Astrocyte (in vitro differentiated cells and primary cell): ENCODE measurements around the gene RASGRF2. TPM values are rescaled to one million over a fixed set of nuclear protein-coding genes. Genes with fewer than 3 reads are reported as not detected.

Experiments
- DNase-seq: peaks from one replicate; pipeline ENCODE4 v3.0.0-alpha.2; 2010; ENCODE audit warnings: low read depth
- FAIRE-seq: peaks from 2 replicates; lab custom pipeline; 2011; peaks lifted over from hg19 to GRCh38; lab: Jason Lieb, UNC
- H2AFZ ChIP-seq: 2 replicates; pipeline ENCODE4 v1.6.0; 2012; ENCODE audit warnings: low read depth, low read length, inconsistent platforms
- H3K27ac ChIP-seq: 2 replicates; pipeline ENCODE4 v1.5.1; 2011; ENCODE audit warnings: low read depth, low read length, inconsistent platforms
- H3K27me3 ChIP-seq: 2 replicates; pipeline ENCODE4 v1.6.0; 2011; ENCODE audit warnings: low read length, inconsistent platforms; ENCODE audit not compliant: insufficient read depth
- H3K36me3 ChIP-seq: 2 replicates; pipeline ENCODE4 v1.5.1; 2011; ENCODE audit warnings: low read length, inconsistent platforms; ENCODE audit not compliant: insufficient read depth
- H3K4me1 ChIP-seq: 2 replicates; pipeline ENCODE4 v1.5.1; 2011; ENCODE audit warnings: low read length, inconsistent platforms; ENCODE audit not compliant: insufficient read depth
- H3K4me2 ChIP-seq: 2 replicates; pipeline ENCODE4 v1.6.0; 2012; ENCODE audit warnings: low read length, inconsistent platforms
- H3K4me3 ChIP-seq: 2 replicates; pipeline ENCODE4 v1.5.1; 2011; ENCODE audit warnings: low read depth, mild to moderate bottlenecking, low read length, inconsistent platforms; ENCODE audit not compliant: insufficient read depth
- H3K79me2 ChIP-seq: 2 replicates; pipeline ENCODE4 v1.6.0; 2012; ENCODE audit warnings: mild to moderate bottlenecking, low read length, inconsistent platforms; ENCODE audit not compliant: insufficient read depth
- H3K9ac ChIP-seq: 2 replicates; pipeline ENCODE4 v1.6.0; 2012; ENCODE audit warnings: mild to moderate bottlenecking, low read length, inconsistent platforms
- H3K9me3 ChIP-seq: 2 replicates; pipeline ENCODE4 v1.5.1; 2012; ENCODE audit warnings: low read depth, mild to moderate bottlenecking, low read length, inconsistent platforms; ENCODE audit not compliant: insufficient read depth
- H4K20me1 ChIP-seq: 2 replicates; pipeline ENCODE4 v1.6.0; 2012; ENCODE audit warnings: low read length, inconsistent platforms; ENCODE audit not compliant: insufficient read depth
- H3K27ac Mint-ChIP-seq: one replicate; pipeline ENCODE4 v1.8.0; 2021; ENCODE audit warnings: mild to moderate bottlenecking, mixed read lengths; ENCODE audit not compliant: unreplicated experiment
- H3K27me3 Mint-ChIP-seq: one replicate; pipeline ENCODE4 v1.8.0; 2021; ENCODE audit warnings: low read depth, mixed read lengths; ENCODE audit not compliant: unreplicated experiment
- H3K36me3 Mint-ChIP-seq: one replicate; pipeline ENCODE4 v1.8.0; 2021; ENCODE audit warnings: low read depth, mixed read lengths; ENCODE audit not compliant: unreplicated experiment
- H3K4me1 Mint-ChIP-seq: one replicate; pipeline ENCODE4 v1.8.0; 2021; ENCODE audit warnings: low read depth, mixed read lengths; ENCODE audit not compliant: unreplicated experiment
- H3K4me3 Mint-ChIP-seq: one replicate; pipeline ENCODE4 v1.8.0; 2021; ENCODE audit warnings: mild to moderate bottlenecking, moderate library complexity, mixed read lengths; ENCODE audit not compliant: unreplicated experiment
- H3K9me3 Mint-ChIP-seq: one replicate; pipeline ENCODE4 v1.8.0; 2021; ENCODE audit warnings: mild to moderate bottlenecking, mixed read lengths; ENCODE audit not compliant: unreplicated experiment
- CTCF ChIP-seq: IDR thresholded peaks from 2 replicates; pipeline ENCODE4 v1.5.1; 2011; ENCODE audit warnings: low read depth, mild to moderate bottlenecking, inconsistent platforms, low read length, moderate library complexity; ENCODE audit not compliant: insufficient read depth
- EZH2 ChIP-seq: IDR thresholded peaks from 2 replicates; pipeline ENCODE4 v1.6.1; 2012; ENCODE audit warnings: mild to moderate bottlenecking, low read length, inconsistent platforms; ENCODE audit not compliant: insufficient read depth
- total RNA-seq: library from RNA; stranded (reverse); gene quantifications from 2 replicates; pipeline ENCODE4 v1.2.1, GENCODE V29; 2021

Gene RASGRF2
- total RNA-seq, 1 donor from 2014 or later = 8.0 TPM

GRCh38 chr5:81078930-81079329 is 118.8 kb downstream of the RASGRF2 start:
- H3K4me1 Mint-ChIP-seq = no peaks in the 10 kb centered on the region
- H3K4me2 ChIP-seq = no peak overlapping the region
- no peaks in the 10 kb centered on the region for H3K27me3 Mint-ChIP-seq
- H3K4me3 Mint-ChIP-seq = no peak overlapping the region
- DNase-seq = no peak
- no peaks in the 10 kb centered on the region for H3K4me1 ChIP-seq
- H3K27ac ChIP-seq = no peak overlapping the region
- H3K4me3 ChIP-seq = no peak overlapping the region
- no peak overlapping the region for H3K27ac Mint-ChIP-seq
- FAIRE-seq = no peak
- H3K9me3 Mint-ChIP-seq = peaks cover 8% of the 10 kb centered on the region
- no peak for TF ChIP-seq CTCF
- TF ChIP-seq EZH2 = no peak
- H3K9ac ChIP-seq = no peak overlapping the region
- H3K36me3 Mint-ChIP-seq = peaks cover 8% of the 10 kb centered on the region
- no peaks in the 10 kb centered on the region for H4K20me1 ChIP-seq
- H3K79me2 ChIP-seq = no peaks in the 10 kb centered on the region
- no peaks in the 10 kb centered on the region for H3K36me3 ChIP-seq
- H3K9me3 ChIP-seq = peaks cover 4% of the 10 kb centered on the region
- H3K27me3 ChIP-seq = no peaks in the 10 kb centered on the region
- H2AFZ ChIP-seq = no peak overlapping the region

- Histone ChIP-seq H3K4me1 (no peaks in the 10 kb centered on the region), H3K27ac (no peak overlapping the region), H2AFZ (no peak overlapping the region), H3K27me3 (no peaks in the 10 kb centered on the region), H3K4me2 (no peak overlapping the region), H3K36me3 (no peaks in the 10 kb centered on the region), H4K20me1 (no peaks in the 10 kb centered on the region), H3K4me3 (no peak overlapping the region), H3K9me3 (peaks cover 4% of the 10 kb centered on the region), H3K79me2 (no peaks in the 10 kb centered on the region), H3K9ac (no peak overlapping the region)
- peaks cover 8% of the 10 kb centered on the region for H3K9me3 Mint-ChIP-seq
- TF ChIP-seq EZH2 (no peak), CTCF (no peak)
- H3K36me3 Mint-ChIP-seq = peaks cover 8% of the 10 kb centered on the region
- H3K4me1 Mint-ChIP-seq = no peaks in the 10 kb centered on the region
- no peak overlapping the region for H3K4me3 Mint-ChIP-seq
- FAIRE-seq (no peak), DNase-seq (no peak)
- no peak overlapping the region for H3K27ac Mint-ChIP-seq
- no peaks in the 10 kb centered on the region for H3K27me3 Mint-ChIP-seq
These were observed 120.8 kb downstream of the RASGRF2 start for GRCh38 chr5:81080809-81081460.

- H3K9me3 ChIP-seq = peaks cover 4% of the 10 kb centered on the region
- no peak overlapping the region for H3K27ac ChIP-seq
- H3K27me3 ChIP-seq = no peaks in the 10 kb centered on the region
- H3K9ac ChIP-seq = no peak overlapping the region
- Mint-ChIP-seq H3K27me3 (no peaks in the 10 kb centered on the region), H3K36me3 (peaks cover 8% of the 10 kb centered on the region), H3K27ac (no peak overlapping the region), H3K4me3 (no peak overlapping the region), H3K4me1 (no peaks in the 10 kb centered on the region), H3K9me3 (peaks cover 8% of the 10 kb centered on the region)
- H4K20me1 ChIP-seq = no peaks in the 10 kb centered on the region
- H2AFZ ChIP-seq = no peak overlapping the region
- no peak overlapping the region for H3K4me3 ChIP-seq
- H3K36me3 ChIP-seq = no peaks in the 10 kb centered on the region
- DNase-seq = peak; percentile 51
- no peak overlapping the region for H3K4me2 ChIP-seq
- no peaks in the 10 kb centered on the region for H3K79me2 ChIP-seq
- no peak for FAIRE-seq
- TF ChIP-seq EZH2 = no peak
- no peak for TF ChIP-seq CTCF
- no peaks in the 10 kb centered on the region for H3K4me1 ChIP-seq
These were observed 121.3 kb downstream of the RASGRF2 start for GRCh38 chr5:81081461-81081835.
